ENCODE data around the gene CLASRP. TPM values are rescaled to one million over a fixed set of nuclear protein-coding genes. Genes with fewer than 3 reads are reported as not detected.
"Not testable (repeated sequence)": the region's sequence is repeated elsewhere in the genome, so short reads cannot be mapped to it uniquely, and the experiment has no call there.

The CLASRP gene
- total RNA-seq, 2 donors from 2014 or later = 53.5 to 82.6 TPM

GRCh38 chr19:44993926-44994537 is 44.8 kb upstream of the CLASRP start:
- Histone ChIP-seq H3K36me3 (no peaks in the 10 kb centered on the region), H3K4me1 (no peaks in the 10 kb centered on the region), H3K9ac (ENCODE audit: low read depth in 2 of 2, low read length in 2 of 2) (no peak overlapping the region), H3K4me3 (no peak overlapping the region), H3K27me3 (no peaks in the 10 kb centered on the region), H3K27ac (no peak overlapping the region), H3K9me3 (no peaks in the 10 kb centered on the region)
- no peak for TF ChIP-seq CTCF (IDR thresholded peaks at IDR 0.05)
- no peak for DNase-seq
- intact Hi-C loops (cut with DNase I) = no loop called here

GRCh38 chr19:44998025-44998424 is 40.8 kb upstream of the CLASRP start:
- Histone ChIP-seq H3K4me3 (no peak overlapping the region), H3K4me1 (peaks cover 7% of the 10 kb centered on the region), H3K36me3 (no peaks in the 10 kb centered on the region), H3K9ac (ENCODE audit: low read depth in 2 of 2, low read length in 2 of 2) (no peak overlapping the region), H3K27ac (no peak overlapping the region), H3K9me3 (no peaks in the 10 kb centered on the region), H3K27me3 (no peaks in the 10 kb centered on the region)
- no peak for TF ChIP-seq CTCF (IDR thresholded peaks at IDR 0.05)
- intact Hi-C loops (cut with DNase I) = no loop called here
- DNase-seq = no peak

GRCh38 chr19:44999131-44999925 is 39.5 kb upstream of the CLASRP start:
- H3K9me3 ChIP-seq; H3K4me3 ChIP-seq; H3K4me1 ChIP-seq; H3K9ac ChIP-seq (ENCODE audit: low read depth in 2 of 2, low read length in 2 of 2); H3K36me3 ChIP-seq; H3K27me3 ChIP-seq; DNase-seq; intact Hi-C loops (cut with DNase I); H3K27ac ChIP-seq: not testable (repeated sequence)

GRCh38 chr19:45000665-45001064 is 38.2 kb upstream of the CLASRP start:
- peak overlapping the region; percentile 23 for H3K4me3 ChIP-seq
- H3K9ac ChIP-seq (ENCODE audit: low read depth in 2 of 2, low read length in 2 of 2) = peak overlapping the region; percentile 48 to 70
- H3K4me1 ChIP-seq; H3K27me3 ChIP-seq; intact Hi-C loops (cut with DNase I); DNase-seq; H3K36me3 ChIP-seq; H3K9me3 ChIP-seq: not testable (repeated sequence)
- peak overlapping the region; percentile 38 for H3K27ac ChIP-seq

- TF ChIP-seq CTCF (IDR thresholded peaks at IDR 0.05) = no peak
- peaks cover 7% of the 10 kb centered on the region for H3K4me1 ChIP-seq
- H3K27me3 ChIP-seq = no peaks in the 10 kb centered on the region
- peak within 1 kb of the TSS; percentile 98 for H3K27ac ChIP-seq
- intact Hi-C loops (cut with DNase I) = no loop called here
- peak within 1 kb of the TSS; percentile 78 to 97 for H3K9ac ChIP-seq (ENCODE audit: low read depth in 2 of 2, low read length in 2 of 2)
- DNase-seq = peak; percentile 98
- peak within 1 kb of the TSS; percentile 80 for H3K4me3 ChIP-seq
- no peaks in the 10 kb centered on the region for H3K9me3 ChIP-seq
- H3K36me3 ChIP-seq = no peaks in the 10 kb centered on the region
Measured at GRCh38 chr19:45001087-45001739, 37.6 kb upstream of the CLASRP start, which contains the start of gene RELB. Gene RELB, plus strand, starts transcription at chr19:45001464. Its CDS starts 116 bp downstream, at chr19:45001580.

GRCh38 chr19:45003485-45003884 is 35.4 kb upstream of the CLASRP start:
- intact Hi-C loops (cut with DNase I) = no loop called here
- H3K4me1 ChIP-seq = peaks cover 7% of the 10 kb centered on the region
- H3K4me3 ChIP-seq = no peak overlapping the region

More at GRCh38 chr19:45003485-45003884, 35.4 kb upstream of the CLASRP start:
- no peaks in the 10 kb centered on the region for H3K9me3 ChIP-seq
- DNase-seq = no peak
- H3K36me3 ChIP-seq = no peaks in the 10 kb centered on the region
- no peak overlapping the region for H3K27ac ChIP-seq
- H3K27me3 ChIP-seq = no peaks in the 10 kb centered on the region
- no peak overlapping the region for H3K9ac ChIP-seq (ENCODE audit: low read depth in 2 of 2, low read length in 2 of 2)
- TF ChIP-seq CTCF (IDR thresholded peaks at IDR 0.05) = no peak
